Endothelial cell of hepatic sinusoid (primary cell): Measurements from ENCODE around the gene OR51B2.
"Not testable (repeated sequence)": the region's sequence is repeated elsewhere in the genome, so short reads cannot be mapped to it uniquely, and the experiment has no call there.

Experiments
- in situ Hi-C: cut with HindIII; loops from 2 replicates; pipeline ENCODE4 v1.10.0; 2017; ENCODE audit warnings: low sequenced_read_pairs

OR51B2 gene

GRCh38 chr11:5324197-5324596 is at the start of gene OR51B2:
OR51B2 (minus strand) TSS chr11:5324297; CDS start chr11:5324297, 0 bp downstream.
- in situ Hi-C loops: no loop called here

- in situ Hi-C loops: no loop called here
Observed at GRCh38 chr11:5369789-5370188, 45.7 kb upstream of the OR51B2 start.

- in situ Hi-C loops: no loop called here
Observed at GRCh38 chr11:5368502-5369043, 44.5 kb upstream of the OR51B2 start.

- in situ Hi-C loops: no loop called here
Observed at GRCh38 chr11:5367448-5368074, 43.5 kb upstream of the OR51B2 start.

- in situ Hi-C loops: no loop called here
Observed at GRCh38 chr11:5366856-5367255, 42.8 kb upstream of the OR51B2 start.

- in situ Hi-C loops: not testable (repeated sequence)
Observed at GRCh38 chr11:5366365-5366764, 42.3 kb upstream of the OR51B2 start.

GRCh38 chr11:5364214-5364613 is 40.1 kb upstream of the OR51B2 start:
- in situ Hi-C loops: no loop called here

- in situ Hi-C loops: no loop called here
Observed at GRCh38 chr11:5363679-5364078, 39.6 kb upstream of the OR51B2 start.

GRCh38 chr11:5362017-5362625 is 38.0 kb upstream of the OR51B2 start:
- in situ Hi-C loops: no loop called here

GRCh38 chr11:5356031-5356430 is 31.9 kb upstream of the OR51B2 start:
- in situ Hi-C loops: not testable (repeated sequence)

GRCh38 chr11:5351208-5351607 is 27.1 kb upstream of the OR51B2 start, which contains the start of gene OR51B6:
OR51B6 (plus strand) TSS chr11:5351508; CDS start chr11:5351508, 0 bp downstream.
- in situ Hi-C loops: no loop called here

- in situ Hi-C loops: no loop called here
Observed at GRCh38 chr11:5349550-5349949, 25.5 kb upstream of the OR51B2 start.

- in situ Hi-C loops: no loop called here
Observed at GRCh38 chr11:5348551-5349194, 24.6 kb upstream of the OR51B2 start.

- in situ Hi-C loops: no loop called here
Observed at GRCh38 chr11:5345831-5346230, 21.7 kb upstream of the OR51B2 start.

- in situ Hi-C loops: no loop called here
Observed at GRCh38 chr11:5343474-5344335, 19.6 kb upstream of the OR51B2 start, which contains the start of gene OR51B5. OR51B5 (minus strand) TSS chr11:5343524; CDS start chr11:5343524, 0 bp downstream.

GRCh38 chr11:5339771-5340322 is 15.8 kb upstream of the OR51B2 start:
- in situ Hi-C loops: no loop called here

GRCh38 chr11:5337253-5337652 is 13.2 kb upstream of the OR51B2 start:
- in situ Hi-C loops: not testable (repeated sequence)

GRCh38 chr11:5336331-5336730 is 12.2 kb upstream of the OR51B2 start:
- in situ Hi-C loops: no loop called here

- in situ Hi-C loops: no loop called here
Observed at GRCh38 chr11:5335170-5335569, 11.1 kb upstream of the OR51B2 start.

GRCh38 chr11:5317292-5317691 is 6.8 kb downstream of the OR51B2 start:
- in situ Hi-C loops: no loop called here
